Lung (tissue), 12 donors: ENCODE results near the gene SLC35F3. TPM values are rescaled to one million over a fixed set of nuclear protein-coding genes. Genes with fewer than 3 reads are reported as not detected.

ENCODE experiments used
- ATAC-seq: fragments of 200-7000 bp; cut with Tn5 transposase; one replicate; pipeline ENCODE4 v1.9.1; 2020; ENCODE audit warnings: moderate number of reproducible peaks; ENCODE audit not compliant: insufficient read depth, low FRiP score
- DNase-seq, 3 donors: peaks; one replicate each; pipeline ENCODE4 v3.0.0-alpha.2; 2013 to 2017
- H3K27ac ChIP-seq, 2 donors: one replicate each; pipeline ENCODE4 v1.5.1; 2013; ENCODE audit warnings: mild to moderate bottlenecking in 2 of 2, moderate library complexity in 2 of 2, control low read depth in 1 of 2, inconsistent platforms in 1 of 2, low read depth in 1 of 2, low read length in 1 of 2
- H3K27me3 ChIP-seq, 3 donors: one replicate each; pipeline ENCODE4 v1.5.1; 2013; ENCODE audit warnings: low read length in 2 of 3; ENCODE audit not compliant: control insufficient read depth in 3 of 3, insufficient read depth in 3 of 3
- H3K36me3 ChIP-seq, 4 donors: one replicate each; pipeline ENCODE4 v1.5.1; 2013; ENCODE audit warnings: low read length in 4 of 4, mild to moderate bottlenecking in 1 of 4, moderate library complexity in 1 of 4; ENCODE audit not compliant: control insufficient read depth in 4 of 4, insufficient read depth in 4 of 4
- H3K4me1 ChIP-seq, 5 donors: one replicate each; pipeline ENCODE4 v1.5.1; 2013; ENCODE audit warnings: low read length in 5 of 5, mild to moderate bottlenecking in 2 of 5, moderate library complexity in 1 of 5; ENCODE audit not compliant: control insufficient read depth in 5 of 5, insufficient read depth in 5 of 5
- H3K4me3 ChIP-seq: one replicate; pipeline ENCODE4 v1.5.1; 2013; ENCODE audit warnings: mild to moderate bottlenecking, control low read depth, moderate library complexity
- H3K9ac ChIP-seq, 2 donors: one replicate each; pipeline ENCODE4 v1.5.1; 2013; ENCODE audit warnings: low read length in 2 of 2, control low read depth in 1 of 2; ENCODE audit not compliant: insufficient read depth in 1 of 2
- H3K9me3 ChIP-seq, 4 donors: one replicate each; pipeline ENCODE4 v1.5.1; 2013; ENCODE audit warnings: low read length in 3 of 4, mild to moderate bottlenecking in 1 of 4, moderate library complexity in 1 of 4; ENCODE audit not compliant: control insufficient read depth in 4 of 4, insufficient read depth in 3 of 4
- WGBS, 2 donors: extraction: QIAGEN DNeasy Blood & Tissue Kit; methylation state at CpG; one replicate each; pipeline ENCODE4 v1.1.7; 2013; 5-methylcytosine and 5-hydroxymethylcytosine counted together
- polyA plus RNA-seq, 2 donors: library from polyadenylated mRNA; stranded (reverse); fragments of 200-250 nt; gene quantifications; one replicate each; pipeline ENCODE4 v1.2.1, GENCODE V29; 2013
- total RNA-seq, 2 donors: library from RNA; depleted of rRNA in 1 of 2; stranded (reverse); fragments of >200 nt in 1 of 2; gene quantifications; one replicate each; pipeline ENCODE4 v1.2.1, GENCODE V29; 2014 to 2021
- TF ChIP-seq, protein P1 (sequence below): IDR thresholded peaks from 2 replicates; pipeline ENCODE4 v1.5.1; 2012; ENCODE audit warnings: mild to moderate bottlenecking; ENCODE audit errors: control extremely low read depth, extremely low read depth
- donor health status: control.
- donor health status: control.
- donor health status: Bipolar disorder and iron deficiency.
- donor health status: healthy.
- donor health status: DM: yes; HTN: yes; CAD: no.

The SLC35F3 gene
- total and polyA plus RNA-seq, 4 donors = 0.09 to 1.4 (median 0.48) TPM

DNA sequence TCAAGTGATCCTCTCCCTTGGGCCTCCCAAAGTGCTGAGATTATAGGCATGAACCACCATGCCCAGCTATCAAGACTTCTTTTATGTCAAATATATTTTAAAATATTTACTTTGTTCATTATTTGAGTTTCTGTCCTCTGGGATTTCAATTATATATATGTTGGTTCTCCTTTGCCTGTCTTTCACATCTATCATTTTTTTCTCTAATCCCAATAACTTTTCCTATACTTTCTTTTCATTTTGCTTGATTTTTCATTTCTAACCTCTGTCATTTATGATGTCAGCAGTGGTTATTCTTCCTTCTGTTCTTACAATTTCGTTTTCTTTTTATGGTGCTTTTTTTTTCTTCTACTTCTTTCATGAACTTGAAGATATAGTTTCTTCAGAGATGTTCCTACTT is 47.3 kb downstream of the SLC35F3 start:
- WGBS, 2 donors = 66 to 78% methylated on average over 1 of the region's 1 CpG
- TF ChIP-seq, protein P1, sequence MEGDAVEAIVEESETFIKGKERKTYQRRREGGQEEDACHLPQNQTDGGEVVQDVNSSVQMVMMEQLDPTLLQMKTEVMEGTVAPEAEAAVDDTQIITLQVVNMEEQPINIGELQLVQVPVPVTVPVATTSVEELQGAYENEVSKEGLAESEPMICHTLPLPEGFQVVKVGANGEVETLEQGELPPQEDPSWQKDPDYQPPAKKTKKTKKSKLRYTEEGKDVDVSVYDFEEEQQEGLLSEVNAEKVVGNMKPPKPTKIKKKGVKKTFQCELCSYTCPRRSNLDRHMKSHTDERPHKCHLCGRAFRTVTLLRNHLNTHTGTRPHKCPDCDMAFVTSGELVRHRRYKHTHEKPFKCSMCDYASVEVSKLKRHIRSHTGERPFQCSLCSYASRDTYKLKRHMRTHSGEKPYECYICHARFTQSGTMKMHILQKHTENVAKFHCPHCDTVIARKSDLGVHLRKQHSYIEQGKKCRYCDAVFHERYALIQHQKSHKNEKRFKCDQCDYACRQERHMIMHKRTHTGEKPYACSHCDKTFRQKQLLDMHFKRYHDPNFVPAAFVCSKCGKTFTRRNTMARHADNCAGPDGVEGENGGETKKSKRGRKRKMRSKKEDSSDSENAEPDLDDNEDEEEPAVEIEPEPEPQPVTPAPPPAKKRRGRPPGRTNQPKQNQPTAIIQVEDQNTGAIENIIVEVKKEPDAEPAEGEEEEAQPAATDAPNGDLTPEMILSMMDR = no peak

DNA sequence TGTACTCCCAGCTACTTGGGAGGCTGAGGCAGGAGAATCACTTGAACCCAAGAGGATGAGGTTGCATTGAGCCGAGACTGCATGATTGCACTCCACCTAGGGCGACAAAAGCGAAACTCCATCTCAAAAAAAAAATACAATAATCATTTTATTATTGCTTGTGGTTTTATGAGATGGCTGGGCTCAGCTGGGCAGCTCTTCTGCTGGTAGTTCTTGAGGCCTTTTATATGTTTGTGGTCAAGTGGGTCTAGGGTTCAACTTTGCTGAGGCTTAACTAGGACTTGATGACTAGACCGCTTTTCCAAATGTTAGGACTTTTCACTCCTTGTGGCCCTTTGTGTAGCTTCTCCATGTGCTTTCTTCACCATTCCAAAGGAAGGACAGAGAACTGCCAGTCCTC is 53.2 kb downstream of the SLC35F3 start:
- Histone ChIP-seq H3K9me3 (peaks cover 0 to 16% (median 3%) of the 10 kb centered on the region in 4 donors), H3K27me3 (no peaks in the 10 kb centered on the region), H3K27ac (no peak overlapping the region), H3K9ac (no peak overlapping the region), H3K36me3 (no peaks in the 10 kb centered on the region), H3K4me3 (no peak overlapping the region), H3K4me1 (no peaks in the 10 kb centered on the region)
- TF ChIP-seq, protein P1 = no peak
- DNase-seq (no peak), ATAC-seq (no peak)
- 95 to 96% methylated on average over 4 of the region's 4 CpGs for WGBS, 2 donors

More for the DNA sequence above, 47.3 kb downstream of the SLC35F3 start:
- peaks cover 0 to 19% (median 3%) of the 10 kb centered on the region in 4 donors for H3K9me3 ChIP-seq
- H3K4me1 ChIP-seq = no peaks in the 10 kb centered on the region
- no peak overlapping the region for H3K9ac ChIP-seq
- ATAC-seq = no peak
- DNase-seq = no peak
- no peak overlapping the region for H3K27ac ChIP-seq
- H3K27me3 ChIP-seq = no peaks in the 10 kb centered on the region
- H3K4me3 ChIP-seq = no peak overlapping the region
- no peaks in the 10 kb centered on the region for H3K36me3 ChIP-seq

DNA sequence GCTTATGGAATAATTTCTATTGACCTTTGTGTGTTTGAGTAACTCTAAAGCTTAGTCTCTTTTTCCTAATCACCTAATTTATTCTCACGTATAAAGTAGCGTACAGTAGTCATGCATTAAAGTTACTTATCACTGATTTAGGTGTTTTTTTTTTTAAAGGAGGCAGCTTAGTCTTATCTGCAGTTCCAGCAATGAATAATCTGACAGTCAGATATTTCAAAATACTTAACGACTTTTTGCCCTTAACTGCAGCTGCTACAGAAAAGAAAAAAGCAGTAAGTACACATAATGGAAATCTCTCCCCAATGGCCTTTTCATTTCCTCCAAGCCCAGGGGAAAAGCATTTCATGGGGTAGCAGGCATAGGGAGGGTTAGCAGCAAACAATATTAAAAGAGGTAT is 54.6 kb downstream of the SLC35F3 start:
- Histone ChIP-seq H3K9me3 (peaks cover 0 to 14% (median 3%) of the 10 kb centered on the region in 4 donors), H3K4me1 (no peaks in the 10 kb centered on the region), H3K27me3 (no peaks in the 10 kb centered on the region), H3K27ac (no peak overlapping the region), H3K9ac (no peak overlapping the region), H3K4me3 (no peak overlapping the region), H3K36me3 (no peaks in the 10 kb centered on the region)
- DNase-seq = peak in 2 of 3 donors; percentile 32 to 53
- ATAC-seq = no peak
- WGBS, 2 donors = 32 to 40% methylated on average over 3 of the region's 3 CpGs
- TF ChIP-seq, protein P1 = no peak

DNA sequence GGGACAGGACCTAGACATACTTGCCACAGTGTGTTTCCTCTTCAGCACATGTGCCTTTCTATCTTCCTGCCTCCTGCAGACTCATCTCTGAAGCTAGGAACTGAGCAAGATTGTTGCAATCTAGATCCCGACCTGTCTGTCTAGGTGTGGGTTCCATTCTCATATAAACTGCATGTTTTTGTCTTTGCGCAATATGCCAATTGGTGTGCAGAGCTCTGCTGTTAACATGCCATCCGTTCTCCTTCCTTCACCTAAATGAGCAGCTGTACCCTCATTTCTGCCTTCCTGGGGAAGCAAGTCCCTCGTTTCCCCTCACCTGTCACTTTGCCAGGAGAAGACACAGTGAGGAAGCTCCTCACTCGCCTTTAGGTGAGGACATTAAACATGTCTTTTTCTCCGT is 55.5 kb downstream of the SLC35F3 start:
- no peaks in the 10 kb centered on the region for H3K27me3 ChIP-seq
- DNase-seq (no peak), ATAC-seq (no peak)
- TF ChIP-seq, protein P1 = no peak
- H3K4me3 ChIP-seq = no peak overlapping the region
- H3K36me3 ChIP-seq = no peaks in the 10 kb centered on the region
- no peak overlapping the region for H3K9ac ChIP-seq
- peaks cover 0 to 19% (median 3%) of the 10 kb centered on the region in 4 donors for H3K9me3 ChIP-seq
- 77 to 81% methylated on average over 6 of the region's 6 CpGs for WGBS, 2 donors
- no peaks in the 10 kb centered on the region for H3K4me1 ChIP-seq
- no peak overlapping the region for H3K27ac ChIP-seq
